H1 (cell line): ENCODE data around the gene SLC24A4.

Source experiments
- EZH2 ChIP-seq: fragments of 200-600 bp; sonication (generic); IDR thresholded peaks from 2 replicates; pipeline ENCODE4 v1.7.1; 2012; ENCODE audit warnings: low read depth, mild to moderate bottlenecking, moderate library complexity, low read length, inconsistent platforms; ENCODE audit not compliant: severe bottlenecking
- TF ChIP-seq, protein P1 (sequence below), 3 experiments: IDR thresholded peaks; 1 replicate in 2 of 3; 2 replicates in 1 of 3; pipeline versions ENCODE4 v1.5.1 to v1.6.1; 2011; ENCODE audit warnings: low read length in 3 of 3, mild to moderate bottlenecking in 3 of 3, inconsistent platforms in 2 of 3, low read depth in 1 of 3, moderate library complexity in 1 of 3; ENCODE audit not compliant: insufficient read depth in 1 of 3; ENCODE audit errors: control extremely low read depth in 1 of 3

DNA sequence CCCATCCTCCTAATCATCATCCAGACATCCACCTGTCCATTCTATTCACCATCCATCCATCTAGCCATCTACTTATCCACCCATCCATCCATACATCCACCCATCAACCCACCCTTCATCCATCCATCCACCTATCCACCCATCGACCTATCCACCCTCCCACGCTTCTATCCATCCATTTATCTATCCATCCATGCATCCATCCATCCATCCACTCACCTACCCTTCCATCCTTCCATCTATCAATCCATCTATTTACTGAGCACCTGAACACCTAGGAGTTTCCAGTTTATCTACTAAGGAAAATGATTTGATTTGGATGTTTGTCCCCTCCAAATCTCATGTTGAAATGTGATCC lies 198.1 kb downstream of the SLC24A4 start:
- no peak for TF ChIP-seq EZH2
- TF ChIP-seq, protein P1, sequence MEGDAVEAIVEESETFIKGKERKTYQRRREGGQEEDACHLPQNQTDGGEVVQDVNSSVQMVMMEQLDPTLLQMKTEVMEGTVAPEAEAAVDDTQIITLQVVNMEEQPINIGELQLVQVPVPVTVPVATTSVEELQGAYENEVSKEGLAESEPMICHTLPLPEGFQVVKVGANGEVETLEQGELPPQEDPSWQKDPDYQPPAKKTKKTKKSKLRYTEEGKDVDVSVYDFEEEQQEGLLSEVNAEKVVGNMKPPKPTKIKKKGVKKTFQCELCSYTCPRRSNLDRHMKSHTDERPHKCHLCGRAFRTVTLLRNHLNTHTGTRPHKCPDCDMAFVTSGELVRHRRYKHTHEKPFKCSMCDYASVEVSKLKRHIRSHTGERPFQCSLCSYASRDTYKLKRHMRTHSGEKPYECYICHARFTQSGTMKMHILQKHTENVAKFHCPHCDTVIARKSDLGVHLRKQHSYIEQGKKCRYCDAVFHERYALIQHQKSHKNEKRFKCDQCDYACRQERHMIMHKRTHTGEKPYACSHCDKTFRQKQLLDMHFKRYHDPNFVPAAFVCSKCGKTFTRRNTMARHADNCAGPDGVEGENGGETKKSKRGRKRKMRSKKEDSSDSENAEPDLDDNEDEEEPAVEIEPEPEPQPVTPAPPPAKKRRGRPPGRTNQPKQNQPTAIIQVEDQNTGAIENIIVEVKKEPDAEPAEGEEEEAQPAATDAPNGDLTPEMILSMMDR (IDR thresholded peaks at IDR 0.05; ENCODE audit: control extremely low read depth in 1 of 3, insufficient read depth in 1 of 3, low read depth in 1 of 3, low read length in 3 of 3) = no peak
